ENCODE measurements around the gene ARHGAP22.
"Not testable (repeated sequence)": the region's sequence is repeated elsewhere in the genome, so short reads cannot be mapped to it uniquely, and the experiment has no call there.

Gene ARHGAP22

GRCh38 chr10:48446785-48447184 lies 158.1 kb downstream of the ARHGAP22 start:
- no peak for DNase-seq

GRCh38 chr10:48445932-48446331 lies 158.9 kb downstream of the ARHGAP22 start:
- no peak for DNase-seq

GRCh38 chr10:48444861-48445841 lies 159.7 kb downstream of the ARHGAP22 start:
- no peak for DNase-seq

GRCh38 chr10:48444266-48444665 lies 160.6 kb downstream of the ARHGAP22 start:
- DNase-seq: no peak

- no peak for DNase-seq
Measured at GRCh38 chr10:48442809-48443177, 162.1 kb downstream of the ARHGAP22 start.

- DNase-seq: no peak
Measured at GRCh38 chr10:48442090-48442808, 162.6 kb downstream of the ARHGAP22 start.

- no peak for DNase-seq
Measured at GRCh38 chr10:48440771-48441170, 164.1 kb downstream of the ARHGAP22 start.

- no peak for DNase-seq
Measured at GRCh38 chr10:48439581-48440041, 165.3 kb downstream of the ARHGAP22 start.

GRCh38 chr10:48439031-48439430 lies 165.8 kb downstream of the ARHGAP22 start:
- DNase-seq: no peak

- no peak for DNase-seq
Measured at GRCh38 chr10:48437546-48437945, 167.3 kb downstream of the ARHGAP22 start.

- DNase-seq: no peak
Measured at GRCh38 chr10:48431871-48432270, 173.0 kb downstream of the ARHGAP22 start.

GRCh38 chr10:48430402-48430993 lies 174.4 kb downstream of the ARHGAP22 start:
- no peak for DNase-seq

- no peak for DNase-seq
Measured at GRCh38 chr10:48429309-48429708, 175.6 kb downstream of the ARHGAP22 start.

GRCh38 chr10:48428896-48429295 lies 176.0 kb downstream of the ARHGAP22 start:
- DNase-seq: no peak

GRCh38 chr10:48423884-48424283 lies 181.0 kb downstream of the ARHGAP22 start:
- no peak for DNase-seq

- DNase-seq: not testable (repeated sequence)
Measured at GRCh38 chr10:48421862-48422261, 183.0 kb downstream of the ARHGAP22 start.

- DNase-seq: no peak
Measured at GRCh38 chr10:48419714-48420113, 185.2 kb downstream of the ARHGAP22 start.

- DNase-seq: no peak
Measured at GRCh38 chr10:48418189-48418788, 186.6 kb downstream of the ARHGAP22 start.

- no peak for DNase-seq
Measured at GRCh38 chr10:48417374-48417773, 187.5 kb downstream of the ARHGAP22 start.

GRCh38 chr10:48416584-48417232 lies 188.2 kb downstream of the ARHGAP22 start:
- DNase-seq: no peak

- no peak for DNase-seq
Measured at GRCh38 chr10:48414778-48415177, 190.1 kb downstream of the ARHGAP22 start.

- no peak for DNase-seq
Measured at GRCh38 chr10:48414160-48414559, 190.7 kb downstream of the ARHGAP22 start.
